Measurements from ENCODE around the gene PCSK6.

PCSK6 gene

GRCh38 chr15:101310508-101310907, 179.0 kb downstream of the PCSK6 start:
- H3K27ac ChIP-seq (ENCODE audit: low read length): no peak overlapping the region
- no peak overlapping the region for H3K4me3 ChIP-seq (ENCODE audit: low read depth in 1 of 2, low read length in 2 of 2)
- no peaks in the 10 kb centered on the region for H3K9me3 ChIP-seq (ENCODE audit: control insufficient read depth in 1 of 2, low read length in 2 of 2)
- no peaks in the 10 kb centered on the region for H3K36me3 ChIP-seq (ENCODE audit: control insufficient read depth in 1 of 2, insufficient read depth in 2 of 2, low read length in 2 of 2)
- no peaks in the 10 kb centered on the region for H3K27me3 ChIP-seq (ENCODE audit: low read depth, low read length)
- H3K4me1 ChIP-seq (ENCODE audit: control insufficient read depth in 1 of 2, insufficient read depth in 2 of 2, low read length in 2 of 2): no peaks in the 10 kb centered on the region

DNA sequence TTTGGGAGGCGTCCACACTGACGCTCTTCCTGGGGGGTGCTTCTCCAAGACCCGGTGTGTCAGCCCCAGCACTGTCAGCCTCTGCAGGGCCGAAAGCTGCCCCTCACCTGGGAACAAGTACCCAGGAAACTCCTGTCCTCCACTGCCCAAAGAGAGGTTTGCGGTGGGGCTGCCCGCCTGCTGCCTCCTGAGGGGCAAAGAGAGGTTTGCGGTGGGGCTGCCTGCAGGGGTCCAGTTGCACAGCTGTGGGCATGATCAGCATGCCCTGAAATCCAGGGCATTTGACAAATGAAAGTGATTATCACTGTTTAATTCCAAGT, 179.4 kb downstream of the PCSK6 start:
- no peaks in the 10 kb centered on the region for H3K27me3 ChIP-seq (ENCODE audit: low read depth, low read length)
- H3K9me3 ChIP-seq (ENCODE audit: control insufficient read depth in 1 of 2, low read length in 2 of 2): no peaks in the 10 kb centered on the region
- H3K36me3 ChIP-seq (ENCODE audit: control insufficient read depth in 1 of 2, insufficient read depth in 2 of 2, low read length in 2 of 2): no peaks in the 10 kb centered on the region
- H3K27ac ChIP-seq (ENCODE audit: low read length): no peak overlapping the region
- H3K4me3 ChIP-seq (ENCODE audit: low read depth in 1 of 2, low read length in 2 of 2): no peak overlapping the region
- H3K4me1 ChIP-seq (ENCODE audit: control insufficient read depth in 1 of 2, insufficient read depth in 2 of 2, low read length in 2 of 2): no peaks in the 10 kb centered on the region

GRCh38 chr15:101309436-101310160, 179.9 kb downstream of the PCSK6 start:
- Histone ChIP-seq H3K36me3 (ENCODE audit: control insufficient read depth in 1 of 2, insufficient read depth in 2 of 2, low read length in 2 of 2) (no peaks in the 10 kb centered on the region), H3K27me3 (ENCODE audit: low read depth, low read length) (no peaks in the 10 kb centered on the region), H3K27ac (ENCODE audit: low read length) (no peak overlapping the region), H3K9me3 (ENCODE audit: control insufficient read depth in 1 of 2, low read length in 2 of 2) (no peaks in the 10 kb centered on the region), H3K4me3 (ENCODE audit: low read depth in 1 of 2, low read length in 2 of 2) (no peak overlapping the region), H3K4me1 (ENCODE audit: control insufficient read depth in 1 of 2, insufficient read depth in 2 of 2, low read length in 2 of 2) (no peaks in the 10 kb centered on the region)

- no peaks in the 10 kb centered on the region for H3K36me3 ChIP-seq (ENCODE audit: control insufficient read depth in 1 of 2, insufficient read depth in 2 of 2, low read length in 2 of 2)
- no peaks in the 10 kb centered on the region for H3K4me1 ChIP-seq (ENCODE audit: control insufficient read depth in 1 of 2, insufficient read depth in 2 of 2, low read length in 2 of 2)
- no peaks in the 10 kb centered on the region for H3K9me3 ChIP-seq (ENCODE audit: control insufficient read depth in 1 of 2, low read length in 2 of 2)
- no peak overlapping the region for H3K27ac ChIP-seq (ENCODE audit: low read length)
- no peak overlapping the region for H3K4me3 ChIP-seq (ENCODE audit: low read depth in 1 of 2, low read length in 2 of 2)
- H3K27me3 ChIP-seq (ENCODE audit: low read depth, low read length): no peaks in the 10 kb centered on the region
Observed at GRCh38 chr15:101308604-101309435, 180.7 kb downstream of the PCSK6 start.

DNA sequence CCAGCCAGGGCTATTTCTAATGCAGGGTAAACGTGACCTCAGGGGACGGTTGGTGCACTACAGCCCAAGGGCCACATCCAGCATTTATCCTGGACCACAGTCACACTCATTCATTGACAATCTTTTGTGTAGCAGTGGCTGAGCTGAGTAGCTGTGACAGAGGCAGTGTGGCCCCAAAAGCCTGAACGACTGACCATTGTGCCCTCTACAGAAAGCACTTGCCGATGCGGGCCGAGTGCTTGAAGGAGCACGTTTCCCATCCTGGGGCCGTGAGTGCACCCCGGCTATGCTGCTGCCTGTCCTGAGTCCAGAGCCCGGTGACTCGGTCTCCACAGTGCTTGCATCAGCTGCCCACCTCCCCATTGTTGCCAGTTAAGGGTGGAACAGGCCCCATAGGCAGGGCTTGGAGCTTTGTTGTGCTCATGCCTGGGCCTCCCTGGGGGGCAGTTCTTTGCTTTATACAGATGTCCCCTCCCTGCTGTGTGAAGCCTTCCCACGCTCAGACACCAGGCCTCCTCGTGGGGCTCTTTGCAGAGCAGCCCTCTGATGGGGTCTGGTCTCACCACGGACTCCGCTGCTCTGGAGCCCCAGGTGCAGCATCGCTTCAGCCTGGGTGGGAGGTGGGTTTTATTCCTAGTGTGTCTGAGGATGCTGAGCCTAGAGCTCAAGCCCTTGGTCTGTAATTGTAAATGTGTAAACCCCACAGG, 181.5 kb downstream of the PCSK6 start:
- Histone ChIP-seq H3K27me3 (ENCODE audit: low read depth, low read length) (no peaks in the 10 kb centered on the region), H3K36me3 (ENCODE audit: control insufficient read depth in 1 of 2, insufficient read depth in 2 of 2, low read length in 2 of 2) (no peaks in the 10 kb centered on the region), H3K4me1 (ENCODE audit: control insufficient read depth in 1 of 2, insufficient read depth in 2 of 2, low read length in 2 of 2) (no peaks in the 10 kb centered on the region), H3K4me3 (ENCODE audit: low read depth in 1 of 2, low read length in 2 of 2) (no peak overlapping the region), H3K27ac (ENCODE audit: low read length) (no peak overlapping the region), H3K9me3 (ENCODE audit: control insufficient read depth in 1 of 2, low read length in 2 of 2) (no peaks in the 10 kb centered on the region)

DNA sequence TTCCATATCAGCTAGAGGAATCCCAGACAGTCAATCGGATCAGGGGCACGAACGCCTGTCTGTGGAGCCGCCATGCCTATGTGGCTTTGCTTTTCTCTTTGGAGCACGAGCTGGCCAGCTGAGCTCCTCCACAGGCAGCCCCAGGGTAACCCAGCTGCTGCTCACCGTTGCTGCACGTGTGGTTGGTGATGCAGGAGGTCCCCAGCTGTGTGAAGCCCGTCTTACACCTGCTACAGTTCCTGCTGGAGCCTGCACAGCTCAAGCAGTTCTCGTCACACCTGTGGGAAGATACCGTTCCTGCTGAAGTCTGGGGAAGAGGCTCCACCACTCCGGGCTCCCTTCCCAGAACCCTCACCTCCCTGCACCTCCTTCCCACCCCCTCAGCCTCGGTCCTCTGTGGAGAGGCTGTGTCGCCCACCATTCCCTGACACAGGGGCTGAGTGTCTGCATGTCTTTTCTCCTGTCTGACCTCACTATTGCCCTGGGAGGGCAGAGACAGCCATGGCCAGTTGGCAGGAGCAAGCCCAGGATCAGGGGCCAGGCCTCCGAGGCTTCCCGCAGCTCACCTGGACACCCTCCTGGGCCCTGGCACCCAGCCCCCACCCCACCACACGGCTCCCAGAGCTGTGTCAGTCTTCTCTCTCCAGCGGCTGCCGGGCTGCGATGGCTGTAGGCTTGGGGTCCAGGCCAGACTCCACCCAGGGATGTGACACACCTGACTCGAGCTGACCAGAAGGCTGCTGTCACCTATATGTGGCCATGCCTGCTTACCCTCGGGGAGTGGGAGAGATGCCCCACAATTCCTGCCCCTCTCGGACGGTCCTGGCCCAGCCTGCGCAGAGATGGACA, 182.2 kb downstream of the PCSK6 start:
- Histone ChIP-seq H3K27me3 (ENCODE audit: low read depth, low read length) (no peaks in the 10 kb centered on the region), H3K27ac (ENCODE audit: low read length) (no peak overlapping the region), H3K4me1 (ENCODE audit: control insufficient read depth in 1 of 2, insufficient read depth in 2 of 2, low read length in 2 of 2) (no peaks in the 10 kb centered on the region), H3K9me3 (ENCODE audit: control insufficient read depth in 1 of 2, low read length in 2 of 2) (no peaks in the 10 kb centered on the region), H3K4me3 (ENCODE audit: low read depth in 1 of 2, low read length in 2 of 2) (no peak overlapping the region), H3K36me3 (ENCODE audit: control insufficient read depth in 1 of 2, insufficient read depth in 2 of 2, low read length in 2 of 2) (no peaks in the 10 kb centered on the region)

DNA sequence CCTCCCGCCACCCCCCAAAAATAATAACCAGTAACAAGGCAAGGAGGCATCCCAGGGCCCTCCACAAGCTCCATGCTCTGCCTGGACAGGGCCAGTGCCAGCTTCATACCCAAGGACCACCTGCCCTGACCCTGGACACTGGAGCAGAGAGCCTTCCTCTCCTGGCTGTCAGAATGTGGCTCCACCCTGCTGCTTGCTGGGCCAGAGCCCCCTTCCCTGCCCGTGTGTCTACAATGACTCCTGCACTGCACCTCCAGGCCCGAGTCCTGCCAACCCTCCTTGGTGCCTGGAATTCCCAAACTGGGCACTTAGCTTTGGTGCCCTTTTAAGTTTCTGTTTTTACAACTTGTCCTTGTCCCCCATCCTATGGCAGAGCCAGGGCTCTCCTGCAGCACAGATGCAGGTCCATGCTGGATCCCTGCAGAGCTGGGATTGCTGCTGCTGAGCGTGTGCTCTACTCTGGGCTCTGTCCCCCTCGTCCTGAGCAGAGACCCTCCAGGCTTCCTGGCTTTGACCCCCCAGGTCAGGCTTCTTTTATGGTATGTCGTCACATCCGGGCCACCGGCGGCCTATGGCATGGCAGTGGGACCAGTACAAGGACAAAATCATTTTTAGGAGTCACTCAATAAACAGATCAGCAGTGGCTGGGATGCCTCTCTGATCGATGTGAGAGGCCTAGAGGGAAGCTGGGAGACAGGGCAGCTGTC, 183.0 kb downstream of the PCSK6 start:
- Histone ChIP-seq H3K9me3 (ENCODE audit: control insufficient read depth in 1 of 2, low read length in 2 of 2) (no peaks in the 10 kb centered on the region), H3K36me3 (ENCODE audit: control insufficient read depth in 1 of 2, insufficient read depth in 2 of 2, low read length in 2 of 2) (no peaks in the 10 kb centered on the region), H3K27me3 (ENCODE audit: low read depth, low read length) (no peaks in the 10 kb centered on the region), H3K4me1 (ENCODE audit: control insufficient read depth in 1 of 2, insufficient read depth in 2 of 2, low read length in 2 of 2) (no peaks in the 10 kb centered on the region), H3K27ac (ENCODE audit: low read length) (no peak overlapping the region), H3K4me3 (ENCODE audit: low read depth in 1 of 2, low read length in 2 of 2) (no peak overlapping the region)

DNA sequence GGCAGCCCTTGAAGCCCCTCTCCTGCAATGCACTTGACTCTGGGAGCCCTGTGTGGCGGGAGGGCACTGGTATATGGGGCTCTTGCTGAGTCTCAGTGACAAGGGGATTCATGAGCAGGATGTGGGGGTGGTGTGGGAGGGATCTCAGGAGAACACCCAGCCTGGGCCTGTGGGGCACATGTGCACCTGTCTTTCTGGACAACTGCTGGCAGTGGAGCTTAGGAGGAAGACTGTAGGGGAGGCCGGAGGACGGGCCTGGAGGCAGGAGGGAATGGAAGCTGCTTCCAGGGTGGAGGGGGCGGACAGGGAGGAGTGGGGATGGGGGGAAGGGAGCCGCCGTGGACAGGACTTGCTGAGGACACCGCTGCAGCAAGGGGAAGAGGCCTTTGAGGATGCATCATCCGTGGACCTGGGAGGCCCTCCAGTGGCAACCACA, 183.7 kb downstream of the PCSK6 start:
- no peaks in the 10 kb centered on the region for H3K9me3 ChIP-seq (ENCODE audit: control insufficient read depth in 1 of 2, low read length in 2 of 2)
- no peaks in the 10 kb centered on the region for H3K4me1 ChIP-seq (ENCODE audit: control insufficient read depth in 1 of 2, insufficient read depth in 2 of 2, low read length in 2 of 2)
- no peak overlapping the region for H3K4me3 ChIP-seq (ENCODE audit: low read depth in 1 of 2, low read length in 2 of 2)
- H3K36me3 ChIP-seq (ENCODE audit: control insufficient read depth in 1 of 2, insufficient read depth in 2 of 2, low read length in 2 of 2): no peaks in the 10 kb centered on the region
- no peak overlapping the region for H3K27ac ChIP-seq (ENCODE audit: low read length)
- no peaks in the 10 kb centered on the region for H3K27me3 ChIP-seq (ENCODE audit: low read depth, low read length)

DNA sequence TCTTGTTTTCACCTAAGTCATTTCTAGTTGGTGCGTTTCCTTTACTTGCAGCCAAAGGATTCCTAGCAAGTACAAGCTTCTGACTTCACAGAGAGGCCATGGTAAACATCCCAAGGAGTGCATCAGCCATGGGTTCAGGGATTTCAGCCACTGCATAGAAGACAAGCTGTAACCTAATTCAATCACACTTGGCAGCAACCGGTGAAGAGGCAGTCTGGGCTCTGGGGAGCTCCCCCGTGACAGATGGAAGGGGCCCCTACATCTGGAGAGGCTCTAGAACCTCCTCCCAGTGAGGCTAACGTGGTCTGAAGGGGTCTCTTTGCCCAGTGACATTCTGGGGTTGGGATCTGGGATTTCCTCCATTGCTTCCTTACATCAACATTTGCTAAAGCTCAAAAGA, 186.1 kb downstream of the PCSK6 start:
- Histone ChIP-seq H3K4me3 (ENCODE audit: low read depth in 1 of 2, low read length in 2 of 2) (no peak overlapping the region), H3K4me1 (ENCODE audit: control insufficient read depth in 1 of 2, insufficient read depth in 2 of 2, low read length in 2 of 2) (peaks cover 0 to 4% of the 10 kb centered on the region in 2 donors), H3K36me3 (ENCODE audit: control insufficient read depth in 1 of 2, insufficient read depth in 2 of 2, low read length in 2 of 2) (no peaks in the 10 kb centered on the region), H3K27me3 (ENCODE audit: low read depth, low read length) (no peaks in the 10 kb centered on the region), H3K27ac (ENCODE audit: low read length) (no peak overlapping the region), H3K9me3 (ENCODE audit: control insufficient read depth in 1 of 2, low read length in 2 of 2) (no peaks in the 10 kb centered on the region)

Data from muscle layer of duodenum (tissue), 2 donors.